ENCODE data around the gene RRAGD. TPM values are rescaled to one million over a fixed set of nuclear protein-coding genes. Genes with fewer than 3 reads are reported as not detected.

RRAGD gene
- total RNA-seq, 1 donor from 2014 or later: 4.5 TPM

- H3K4me1 Mint-ChIP-seq (ENCODE audit: unreplicated experiment): peaks cover 10% of the 10 kb centered on the region
- H3K36me3 Mint-ChIP-seq (ENCODE audit: unreplicated experiment): no peaks in the 10 kb centered on the region
- peaks cover 63% of the 10 kb centered on the region for H3K27me3 Mint-ChIP-seq (ENCODE audit: unreplicated experiment)
- H3K27ac Mint-ChIP-seq (ENCODE audit: unreplicated experiment): no peak overlapping the region
- no peak overlapping the region for H3K4me3 Mint-ChIP-seq (ENCODE audit: unreplicated experiment)
- DNase-seq (ENCODE audit: extremely low spot score, unreplicated experiment): no peak
- TF ChIP-seq CTCF (IDR thresholded peaks at IDR 0.05): no peak
- H3K9me3 Mint-ChIP-seq (ENCODE audit: unreplicated experiment): no peaks in the 10 kb centered on the region
Observed at GRCh38 chr6:89414215-89414614, 2.1 kb upstream of the RRAGD start.

DNA sequence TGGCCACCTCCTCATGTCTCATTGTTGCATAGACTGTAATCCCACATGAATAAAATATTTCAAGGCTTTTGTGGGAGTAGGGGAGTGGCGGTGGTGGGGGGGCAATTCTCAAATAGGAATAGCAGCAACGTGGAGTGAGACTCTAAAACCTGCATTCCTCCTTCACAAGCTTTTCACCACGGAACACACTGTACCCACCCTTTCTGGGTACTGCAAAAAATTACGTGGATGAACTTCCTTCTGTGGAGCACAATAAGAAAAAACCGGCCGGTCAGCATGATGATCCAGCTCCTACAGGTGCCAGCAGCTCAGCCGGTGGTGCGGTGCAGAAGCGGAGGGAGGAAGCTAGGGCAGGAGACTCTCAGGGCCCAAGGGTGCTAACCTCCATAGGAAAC, 930 bp upstream of the RRAGD start:
- Mint-ChIP-seq H3K4me1 (ENCODE audit: unreplicated experiment) (peaks cover 10% of the 10 kb centered on the region), H3K36me3 (ENCODE audit: unreplicated experiment) (no peaks in the 10 kb centered on the region), H3K27ac (ENCODE audit: unreplicated experiment) (no peak overlapping the region), H3K9me3 (ENCODE audit: unreplicated experiment) (no peaks in the 10 kb centered on the region), H3K4me3 (ENCODE audit: unreplicated experiment) (peak overlapping the region; percentile 85), H3K27me3 (ENCODE audit: unreplicated experiment) (peaks cover 71% of the 10 kb centered on the region)
- TF ChIP-seq CTCF (IDR thresholded peaks at IDR 0.05): no peak
- DNase-seq (ENCODE audit: extremely low spot score, unreplicated experiment): no peak

DNA sequence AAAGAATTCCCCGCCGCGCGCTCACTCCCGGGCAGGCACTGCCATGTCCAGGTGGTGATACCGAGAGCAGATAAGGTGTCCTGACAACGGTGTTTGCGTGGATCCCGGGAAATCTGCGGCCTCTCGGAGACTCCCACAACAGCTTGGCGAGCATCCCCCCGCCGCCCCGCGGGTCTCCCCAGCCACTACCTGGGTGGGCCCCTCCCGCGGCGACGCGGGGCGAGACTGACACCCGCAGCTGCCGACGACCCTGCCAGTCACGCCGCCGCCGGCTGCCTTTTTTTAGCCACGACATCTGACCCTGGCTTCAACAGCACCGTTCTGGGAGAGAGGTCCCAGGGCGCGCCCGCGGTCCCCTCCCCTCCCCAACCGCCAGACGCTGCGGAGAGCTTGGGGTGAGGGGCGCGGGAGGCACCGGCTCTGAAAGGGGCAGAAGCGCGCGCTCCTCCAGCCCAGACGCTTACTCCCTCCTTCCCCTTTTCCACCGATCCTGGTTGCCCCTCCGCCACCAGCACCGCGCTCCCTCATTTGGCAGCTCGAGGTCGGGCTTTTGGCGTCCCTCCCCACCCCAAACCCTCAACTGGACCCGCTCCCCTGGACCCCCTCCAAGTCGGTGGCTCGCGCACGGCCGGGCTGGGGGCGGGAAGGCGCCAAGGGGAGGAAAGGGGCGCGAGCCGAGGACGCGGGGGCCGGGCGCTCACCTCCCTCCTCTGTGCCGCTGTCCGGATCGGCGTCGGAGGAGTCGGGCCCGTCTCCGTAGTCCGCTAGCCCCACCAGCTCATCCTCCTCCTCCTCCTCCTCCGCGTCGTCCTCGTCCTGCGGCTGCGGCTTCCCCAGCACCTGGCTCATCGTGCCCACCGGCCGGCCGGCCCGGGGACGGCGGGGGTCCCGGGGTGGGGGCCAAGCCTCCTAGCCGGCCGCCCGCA, 665 bp downstream of the RRAGD start:
- Mint-ChIP-seq H3K4me1 (ENCODE audit: unreplicated experiment) (peaks cover 10% of the 10 kb centered on the region), H3K9me3 (ENCODE audit: unreplicated experiment) (no peaks in the 10 kb centered on the region), H3K4me3 (ENCODE audit: unreplicated experiment) (peak overlapping the region; percentile 72), H3K27me3 (ENCODE audit: unreplicated experiment) (peaks cover 70% of the 10 kb centered on the region), H3K27ac (ENCODE audit: unreplicated experiment) (no peak overlapping the region), H3K36me3 (ENCODE audit: unreplicated experiment) (no peaks in the 10 kb centered on the region)
- DNase-seq (ENCODE audit: extremely low spot score, unreplicated experiment): peak; percentile 84
- TF ChIP-seq CTCF (IDR thresholded peaks at IDR 0.05): no peak

DNA sequence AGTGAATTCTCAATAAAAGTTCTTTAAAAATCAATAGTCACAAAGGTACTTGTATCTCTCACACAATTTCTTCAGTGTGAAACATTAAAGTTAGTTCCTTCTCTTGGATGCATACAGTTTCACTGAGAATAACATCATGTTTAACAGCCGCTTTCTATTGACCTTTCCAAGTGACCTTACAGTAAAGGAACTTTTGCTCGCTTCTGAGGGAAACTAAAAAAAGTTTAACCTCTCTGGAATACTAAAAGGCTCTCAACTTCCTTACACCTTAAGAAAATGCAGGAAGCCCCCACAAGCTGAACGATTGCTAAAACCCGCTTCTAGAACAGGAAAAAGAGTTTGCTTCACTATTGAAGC, 1.3 kb downstream of the RRAGD start:
- no peak for DNase-seq (ENCODE audit: extremely low spot score, unreplicated experiment)
- Mint-ChIP-seq H3K4me1 (ENCODE audit: unreplicated experiment) (peaks cover 10% of the 10 kb centered on the region), H3K4me3 (ENCODE audit: unreplicated experiment) (peak overlapping the region; percentile 67), H3K27ac (ENCODE audit: unreplicated experiment) (no peak overlapping the region), H3K36me3 (ENCODE audit: unreplicated experiment) (no peaks in the 10 kb centered on the region), H3K27me3 (ENCODE audit: unreplicated experiment) (peaks cover 70% of the 10 kb centered on the region), H3K9me3 (ENCODE audit: unreplicated experiment) (no peaks in the 10 kb centered on the region)
- no peak for TF ChIP-seq CTCF (IDR thresholded peaks at IDR 0.05)

GRCh38 chr6:89410231-89410761, 1.8 kb downstream of the RRAGD start:
- H3K27ac Mint-ChIP-seq (ENCODE audit: unreplicated experiment): no peak overlapping the region
- peaks cover 70% of the 10 kb centered on the region for H3K27me3 Mint-ChIP-seq (ENCODE audit: unreplicated experiment)
- H3K4me1 Mint-ChIP-seq (ENCODE audit: unreplicated experiment): peaks cover 10% of the 10 kb centered on the region
- H3K9me3 Mint-ChIP-seq (ENCODE audit: unreplicated experiment): no peaks in the 10 kb centered on the region
- H3K4me3 Mint-ChIP-seq (ENCODE audit: unreplicated experiment): no peak overlapping the region
- DNase-seq (ENCODE audit: extremely low spot score, unreplicated experiment): peak; percentile 27
- H3K36me3 Mint-ChIP-seq (ENCODE audit: unreplicated experiment): no peaks in the 10 kb centered on the region
- no peak for TF ChIP-seq CTCF (IDR thresholded peaks at IDR 0.05)
